Heart left ventricle (tissue), 13 donors: ENCODE results near the gene PALLD.

Experiments used
- CTCF ChIP-seq, 12 donors: fragments of 200-600 bp; sonication (generic) in 4 of 12; IDR thresholded peaks; one replicate each; pipeline versions ENCODE4 v1.5.0 to v1.8.0; 2018 to 2022; ENCODE audit warnings: antibody characterized with exemption in 12 of 12, mild to moderate bottlenecking in 5 of 12
- POLR2A ChIP-seq, 2 donors: fragments of 450-650 bp; IDR thresholded peaks; one replicate each; pipeline ENCODE4 v1.6.1; 2017; ENCODE audit warnings: antibody characterized with exemption in 2 of 2, mild to moderate bottlenecking in 2 of 2, moderate library complexity in 2 of 2
- donor health status: ischemic (EF 13 %, LVEDD 7.1; RV severe dilation, severe dysfunction).
- donor health status: DM: no; HTN: yes; CAD: no.
- donor health status: DM: no; HTN: no; CAD: no.
- donor health status: ischemic (EF 25% LVEDD 6.9; RV normal size, moderate dysfunction).
- donor health status: ischemic (EF 25% LVEDD 5.7; RV mildly dilated, moderate dysfunction).
- donor health status: ischemic (EF 35%, LVEDD 5.7; RV mildly dilated, moderate dysfunction).
- donor health status: nonischemic (EF 11% LVEDD 7.7; RV severe dilation, severe dysfunction).
- donor health status: DM: yes; HTN: yes; CAD: no.
- donor health status: PGD.
- donor health status: ischemic (EF 29% LVEDD 5.4; RV normal size, mild dysfunction).
- donor health status: nonischemic (EF 23%, LVEDD 6.1; RV moderate dilation, normal function).

- TF ChIP-seq CTCF (IDR thresholded peaks at IDR 0.05): no peak
- TF ChIP-seq POLR2A (IDR thresholded peaks at IDR 0.05): no peak
Observed at GRCh38 chr4:168484626-168485025, 12.2 kb upstream of the PALLD start.
